HG03378 (cell line): Measurements from ENCODE around the gene ASH1L.
"Not testable (repeated sequence)": the region's sequence is repeated elsewhere in the genome, so short reads cannot be mapped to it uniquely, and the experiment has no call there.

ENCODE experiments used
- ATAC-seq: cut with Tn5 transposase; IDR thresholded peaks from one replicate; pipeline ENCODE4 v1.9.1; 2021; ENCODE audit warnings: mild to moderate bottlenecking, moderate library complexity; ENCODE audit not compliant: unreplicated experiment

The ASH1L gene

GRCh38 chr1:155316922-155317321 is 245.7 kb downstream of the ASH1L start:
- ATAC-seq: no peak

- no peak for ATAC-seq
Measured at GRCh38 chr1:155313261-155313660, 249.3 kb downstream of the ASH1L start.

GRCh38 chr1:155309423-155310021 is 253.1 kb downstream of the ASH1L start:
- no peak for ATAC-seq

GRCh38 chr1:155308493-155309422 is 253.8 kb downstream of the ASH1L start, which contains the start of gene FDPS:
TSS of gene FDPS (plus strand) at chr1:155308866. CDS start at chr1:155309790, 924 bp downstream.
- peak; percentile 90 for ATAC-seq

GRCh38 chr1:155307247-155307740 is 255.3 kb downstream of the ASH1L start:
- no peak for ATAC-seq

GRCh38 chr1:155305881-155306391 is 256.7 kb downstream of the ASH1L start:
- ATAC-seq: no peak

GRCh38 chr1:155304558-155305063 is 258.0 kb downstream of the ASH1L start:
- no peak for ATAC-seq

- ATAC-seq: no peak
Measured at GRCh38 chr1:155301342-155301841, 261.2 kb downstream of the ASH1L start, which contains the start of gene PKLR. TSS of gene PKLR (minus strand) at chr1:155301438. CDS start at chr1:155301395, 43 bp downstream.

- ATAC-seq: no peak
Measured at GRCh38 chr1:155300553-155301329, 261.9 kb downstream of the ASH1L start.

GRCh38 chr1:155300024-155300423 is 262.6 kb downstream of the ASH1L start:
- no peak for ATAC-seq

GRCh38 chr1:155297384-155297783 is 265.2 kb downstream of the ASH1L start:
- no peak for ATAC-seq

GRCh38 chr1:155296661-155297060 is 265.9 kb downstream of the ASH1L start:
- no peak for ATAC-seq

- no peak for ATAC-seq
Measured at GRCh38 chr1:155295942-155296267, 266.7 kb downstream of the ASH1L start.

GRCh38 chr1:155295183-155295941 is 267.2 kb downstream of the ASH1L start:
- no peak for ATAC-seq

GRCh38 chr1:155294520-155295182 is 268.0 kb downstream of the ASH1L start:
- ATAC-seq: no peak

- ATAC-seq: no peak
Measured at GRCh38 chr1:155293086-155293749, 269.4 kb downstream of the ASH1L start.

GRCh38 chr1:155291006-155291405 is 271.6 kb downstream of the ASH1L start:
- ATAC-seq: not testable (repeated sequence)

- ATAC-seq: no peak
Measured at GRCh38 chr1:155287987-155288543, 274.5 kb downstream of the ASH1L start.
